ENCODE results near the gene CFAP45. TPM values are rescaled to one million over a fixed set of nuclear protein-coding genes. Genes with fewer than 3 reads are reported as not detected.

CFAP45 gene
- total RNA-seq, 2 experiments from 2014 or later, result 1.2 to 1.4 TPM

GRCh38 chr1:159938211-159938852, 38.4 kb upstream of the CFAP45 start:
- CTCF ChIA-PET, result interaction anchor here (0.6 to 12.3 kb wide), 2 partner anchors 30 to 67 kb away, joined by 3 to 147 read pairs; no protein-coding TSS in a partner anchor
- POLR2A ChIA-PET, result interaction anchor here (0.6 kb wide), 1 partner anchor 68 kb away, joined by 6 read pairs; no protein-coding TSS in a partner anchor

- ChIA-PET CTCF (interaction anchor here (0.9 to 12.3 kb wide), 3 partner anchors 68 to 79 kb away, joined by 3 to 147 read pairs (median 3); no protein-coding TSS in a partner anchor), POLR2A (no interaction called here)
These were observed 37.2 kb upstream of the CFAP45 start for GRCh38 chr1:159937054-159937750.

GRCh38 chr1:159936273-159936904, 36.4 kb upstream of the CFAP45 start:
- ChIA-PET POLR2A (no interaction called here), CTCF (interaction anchor here (0.8 to 12.3 kb wide), 7 partner anchors 11 to 85 kb away, joined by 3 to 147 read pairs (median 3); partner anchors contain the start of gene TAGLN2)

- ChIA-PET POLR2A (no interaction called here), CTCF (interaction anchor here (0.8 to 12.3 kb wide), 6 partner anchors 11 to 86 kb away, joined by 3 to 147 read pairs (median 3); partner anchors contain the start of gene TAGLN2)
These were observed 35.8 kb upstream of the CFAP45 start for GRCh38 chr1:159935719-159936272.

- POLR2A ChIA-PET, result no interaction called here
- CTCF ChIA-PET, result interaction anchor here (1.4 to 12.3 kb wide), 3 partner anchors 10 to 86 kb away, joined by 3 to 147 read pairs (median 7); partner anchors contain the start of gene TAGLN2
These were observed 35.3 kb upstream of the CFAP45 start for GRCh38 chr1:159935305-159935704.

- CTCF ChIA-PET, result interaction anchor here (0.8 to 12.3 kb wide), 4 partner anchors 9 to 152 kb away, joined by 3 to 147 read pairs (median 6); partner anchors contain the start of gene TAGLN2
- POLR2A ChIA-PET, result interaction anchor here (1.7 kb wide), 1 partner anchor 9 kb away, joined by 4 read pairs; the partner anchor contains the start of gene TAGLN2
These were observed 34.4 kb upstream of the CFAP45 start for GRCh38 chr1:159934136-159935039.

GRCh38 chr1:159933347-159933746, 33.4 kb upstream of the CFAP45 start:
- POLR2A ChIA-PET, result interaction anchor here (1.7 kb wide), 1 partner anchor 8 kb away, joined by 4 read pairs; the partner anchor contains the start of gene TAGLN2
- CTCF ChIA-PET, result interaction anchor here (0.8 to 12.3 kb wide), 3 partner anchors 25 to 142 kb away, joined by 3 to 147 read pairs (median 3); no protein-coding TSS in a partner anchor

- ChIA-PET CTCF (interaction anchor here (1.0 to 12.3 kb wide), 3 partner anchors 57 to 143 kb away, joined by 3 to 147 read pairs (median 3); no protein-coding TSS in a partner anchor), POLR2A (interaction anchor here (1.7 kb wide), 1 partner anchor 7 kb away, joined by 4 read pairs; the partner anchor contains the start of gene TAGLN2)
These were observed 32.6 kb upstream of the CFAP45 start for GRCh38 chr1:159932296-159933285.

GRCh38 chr1:159931795-159932173, 31.8 kb upstream of the CFAP45 start:
- CTCF ChIA-PET, result interaction anchor here (12.3 kb wide), 1 partner anchor 74 kb away, joined by 147 read pairs; no protein-coding TSS in a partner anchor
- POLR2A ChIA-PET, result no interaction called here

- POLR2A ChIA-PET, result no interaction called here
- CTCF ChIA-PET, result interaction anchor here (12.3 kb wide), 1 partner anchor 74 kb away, joined by 147 read pairs; no protein-coding TSS in a partner anchor
These were observed 31.3 kb upstream of the CFAP45 start for GRCh38 chr1:159931101-159931794.

- CTCF ChIA-PET, result interaction anchor here (12.3 kb wide), 1 partner anchor 75 kb away, joined by 147 read pairs; no protein-coding TSS in a partner anchor
- POLR2A ChIA-PET, result no interaction called here
These were observed 30.7 kb upstream of the CFAP45 start for GRCh38 chr1:159930634-159931033.

GRCh38 chr1:159930216-159930615, 30.3 kb upstream of the CFAP45 start:
- ChIA-PET POLR2A (no interaction called here), CTCF (interaction anchor here (0.9 to 12.3 kb wide), 2 partner anchors 75 to 155 kb away, joined by 3 to 147 read pairs; no protein-coding TSS in a partner anchor)

- POLR2A ChIA-PET, result no interaction called here
- CTCF ChIA-PET, result interaction anchor here (0.9 to 12.3 kb wide), 3 partner anchors 73 to 156 kb away, joined by 3 to 147 read pairs (median 3); no protein-coding TSS in a partner anchor
These were observed 29.4 kb upstream of the CFAP45 start for GRCh38 chr1:159929155-159930051.

- POLR2A ChIA-PET, result no interaction called here
- CTCF ChIA-PET, result interaction anchor here (1.1 kb wide), 1 partner anchor 74 kb away, joined by 3 read pairs; no protein-coding TSS in a partner anchor
These were observed 28.6 kb upstream of the CFAP45 start for GRCh38 chr1:159928491-159929050.
